Measurements from ENCODE around the gene DNMT3A.
A peak's percentile ranks its signal among the peaks of the same experiment; 100 is the strongest.

The DNMT3A gene

GRCh38 chr2:25252291-25253152, 89.2 kb downstream of the DNMT3A start:
- no peak overlapping the region for H3K14ac ChIP-seq (ENCODE audit: low read length in 2 of 2)
- H3K9ac ChIP-seq (ENCODE audit: low read length): peak overlapping the region; percentile 85
- peak overlapping the region; percentile 77 for H2AK5ac ChIP-seq (ENCODE audit: low read length, severe bottlenecking)
- no peaks in the 10 kb centered on the region for H3K9me3 ChIP-seq (ENCODE audit: control insufficient read depth, low read length)
- peak; percentile 73 for DNase-seq
- H2BK12ac ChIP-seq (ENCODE audit: low read length in 2 of 2): peak overlapping the region in 1 of 2 experiments; percentile 94
- H3K36me3 ChIP-seq (ENCODE audit: control insufficient read depth in 1 of 2, insufficient read depth in 2 of 2, low read depth in 1 of 2, low read length in 2 of 2): peaks cover 17 to 22% of the 10 kb centered on the region in 2 experiments
- peak overlapping the region in 1 of 2 experiments; percentile 87 for H3K4ac ChIP-seq (ENCODE audit: low read depth in 1 of 2, low read length in 2 of 2)
- no peak overlapping the region for H4K91ac ChIP-seq (ENCODE audit: low read length)
- H2BK120ac ChIP-seq (ENCODE audit: low read depth, low read length): peak overlapping the region; percentile 97
- peak overlapping the region; percentile 77 for H2BK15ac ChIP-seq (ENCODE audit: low read depth, poor library complexity, severe bottlenecking)
- WGBS: 6% methylated on average over 39 of the region's 62 CpGs
- peak overlapping the region; percentile 58 to 88 for H3K18ac ChIP-seq (ENCODE audit: low read depth in 1 of 2, low read length in 2 of 2)
- H3K4me2 ChIP-seq (ENCODE audit: low read length, poor library complexity, severe bottlenecking): peak overlapping the region; percentile 69
- peaks cover 30% of the 10 kb centered on the region for H3K4me1 ChIP-seq (ENCODE audit: control insufficient read depth, insufficient read depth, low read depth, low read length)
- peak overlapping the region; percentile 84 for H3K27ac ChIP-seq (ENCODE audit: low read length, poor library complexity, severe bottlenecking)
- H3K79me1 ChIP-seq (replicated peaks; ENCODE audit: low read length, poor library complexity, severe bottlenecking): peaks cover 23% of the 10 kb centered on the region
- no peaks in the 10 kb centered on the region for H3K27me3 ChIP-seq (ENCODE audit: control insufficient read depth in 1 of 2, insufficient read depth in 1 of 2, low read length in 2 of 2)
- H2AFZ ChIP-seq (ENCODE audit: low read depth, low read length): peak overlapping the region; percentile 19
- H2BK5ac ChIP-seq (ENCODE audit: low read depth, low read length, poor library complexity, severe bottlenecking): peak overlapping the region; percentile 58
- peak overlapping the region; percentile 65 to 74 for H3K4me3 ChIP-seq (ENCODE audit: insufficient read depth in 1 of 2, low read depth in 1 of 2, low read length in 2 of 2)
- peak overlapping the region in 1 of 2 experiments; percentile 86 for H3K23ac ChIP-seq (ENCODE audit: low read length in 2 of 2)
- H4K8ac ChIP-seq (ENCODE audit: low read length): peak overlapping the region; percentile 41

GRCh38 chr2:25251422-25252273, 90.1 kb downstream of the DNMT3A start:
- peaks cover 26 to 31% of the 10 kb centered on the region in 2 experiments for H3K36me3 ChIP-seq (ENCODE audit: control insufficient read depth in 1 of 2, insufficient read depth in 2 of 2, low read depth in 1 of 2, low read length in 2 of 2)
- H4K8ac ChIP-seq (ENCODE audit: low read length): peak overlapping the region; percentile 55
- peak overlapping the region; percentile 21 to 96 for H3K14ac ChIP-seq (ENCODE audit: low read length in 2 of 2)
- H3K79me1 ChIP-seq (replicated peaks; ENCODE audit: low read length, poor library complexity, severe bottlenecking): peaks cover 30% of the 10 kb centered on the region
- peak overlapping the region; percentile 93 for H2BK5ac ChIP-seq (ENCODE audit: low read depth, low read length, poor library complexity, severe bottlenecking)
- H3K4me2 ChIP-seq (ENCODE audit: low read length, poor library complexity, severe bottlenecking): peak overlapping the region; percentile 70
- H2AFZ ChIP-seq (ENCODE audit: low read depth, low read length): peak overlapping the region; percentile 61
- no peaks in the 10 kb centered on the region for H3K9me3 ChIP-seq (ENCODE audit: control insufficient read depth, low read length)
- H3K23ac ChIP-seq (ENCODE audit: low read length in 2 of 2): peak overlapping the region; percentile 68 to 86
- under 1% methylated on average over 44 of the region's 52 CpGs for WGBS
- peak overlapping the region; percentile 84 for H3K27ac ChIP-seq (ENCODE audit: low read length, poor library complexity, severe bottlenecking)
- DNase-seq: peak; percentile 67
- no peaks in the 10 kb centered on the region for H3K27me3 ChIP-seq (ENCODE audit: control insufficient read depth in 1 of 2, insufficient read depth in 1 of 2, low read length in 2 of 2)
- H3K4me1 ChIP-seq (ENCODE audit: control insufficient read depth, insufficient read depth, low read depth, low read length): peaks cover 24% of the 10 kb centered on the region
- H3K4me3 ChIP-seq (ENCODE audit: insufficient read depth in 1 of 2, low read depth in 1 of 2, low read length in 2 of 2): peak overlapping the region; percentile 71 to 74
- peak overlapping the region; percentile 90 to 98 for H3K18ac ChIP-seq (ENCODE audit: low read depth in 1 of 2, low read length in 2 of 2)
- H4K91ac ChIP-seq (ENCODE audit: low read length): peak overlapping the region; percentile 95
- H3K4ac ChIP-seq (ENCODE audit: low read depth in 1 of 2, low read length in 2 of 2): peak overlapping the region; percentile 92 to 94
- H2BK15ac ChIP-seq (ENCODE audit: low read depth, poor library complexity, severe bottlenecking): peak overlapping the region; percentile 77
- H2AK5ac ChIP-seq (ENCODE audit: low read length, severe bottlenecking): peak overlapping the region; percentile 43
- peak overlapping the region; percentile 97 for H2BK120ac ChIP-seq (ENCODE audit: low read depth, low read length)
- H2BK12ac ChIP-seq (ENCODE audit: low read length in 2 of 2): peak overlapping the region in 1 of 2 experiments; percentile 7
- peak overlapping the region; percentile 70 for H3K9ac ChIP-seq (ENCODE audit: low read length)

DNA sequence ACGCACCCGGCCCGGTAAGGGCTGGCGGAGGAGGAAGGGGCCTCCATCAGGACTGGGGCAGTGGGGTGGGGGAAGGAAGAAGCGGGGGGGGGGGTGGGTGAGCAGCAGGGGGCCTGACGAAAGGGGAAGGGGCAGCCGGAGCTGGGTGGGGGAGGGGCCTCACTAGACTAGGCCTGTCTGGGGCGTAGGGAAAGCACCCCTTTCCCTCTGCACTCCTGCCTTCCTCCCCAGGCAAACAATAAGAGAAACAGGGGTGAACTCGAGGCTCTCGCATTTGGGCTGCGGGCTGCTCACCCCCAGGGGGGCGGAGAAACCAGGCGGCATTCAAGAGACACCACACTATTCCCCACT, 90.7 kb downstream of the DNMT3A start:
- peak overlapping the region in 1 of 2 experiments; percentile 75 for H2BK12ac ChIP-seq (ENCODE audit: low read length in 2 of 2)
- no peak overlapping the region for H3K23ac ChIP-seq (ENCODE audit: low read length in 2 of 2)
- 6% methylated on average over 10 of the region's 13 CpGs for WGBS
- H3K9ac ChIP-seq (ENCODE audit: low read length): peak overlapping the region; percentile 70
- H2BK15ac ChIP-seq (ENCODE audit: low read depth, poor library complexity, severe bottlenecking): no peak overlapping the region
- peaks cover 24% of the 10 kb centered on the region for H3K4me1 ChIP-seq (ENCODE audit: control insufficient read depth, insufficient read depth, low read depth, low read length)
- H2AFZ ChIP-seq (ENCODE audit: low read depth, low read length): no peak overlapping the region
- H4K91ac ChIP-seq (ENCODE audit: low read length): peak overlapping the region; percentile 40
- peak overlapping the region; percentile 70 for H3K4me2 ChIP-seq (ENCODE audit: low read length, poor library complexity, severe bottlenecking)
- peak overlapping the region; percentile 71 to 74 for H3K4me3 ChIP-seq (ENCODE audit: insufficient read depth in 1 of 2, low read depth in 1 of 2, low read length in 2 of 2)
- H2BK120ac ChIP-seq (ENCODE audit: low read depth, low read length): peak overlapping the region; percentile 29
- H3K27me3 ChIP-seq (ENCODE audit: control insufficient read depth in 1 of 2, insufficient read depth in 1 of 2, low read length in 2 of 2): no peaks in the 10 kb centered on the region
- peaks cover 32 to 37% of the 10 kb centered on the region in 2 experiments for H3K36me3 ChIP-seq (ENCODE audit: control insufficient read depth in 1 of 2, insufficient read depth in 2 of 2, low read depth in 1 of 2, low read length in 2 of 2)
- H3K18ac ChIP-seq (ENCODE audit: low read depth in 1 of 2, low read length in 2 of 2): peak overlapping the region in 1 of 2 experiments; percentile 90
- peak overlapping the region; percentile 55 for H4K8ac ChIP-seq (ENCODE audit: low read length)
- no peaks in the 10 kb centered on the region for H3K9me3 ChIP-seq (ENCODE audit: control insufficient read depth, low read length)
- DNase-seq: no peak
- H2BK5ac ChIP-seq (ENCODE audit: low read depth, low read length, poor library complexity, severe bottlenecking): peak overlapping the region; percentile 93
- peaks cover 34% of the 10 kb centered on the region for H3K79me1 ChIP-seq (replicated peaks; ENCODE audit: low read length, poor library complexity, severe bottlenecking)
- H3K27ac ChIP-seq (ENCODE audit: low read length, poor library complexity, severe bottlenecking): peak overlapping the region; percentile 84
- H3K4ac ChIP-seq (ENCODE audit: low read depth in 1 of 2, low read length in 2 of 2): peak overlapping the region; percentile 16 to 94
- no peak overlapping the region for H3K14ac ChIP-seq (ENCODE audit: low read length in 2 of 2)
- peak overlapping the region; percentile 43 for H2AK5ac ChIP-seq (ENCODE audit: low read length, severe bottlenecking)
